Smooth muscle cell (in vitro differentiated cells): Measurements from ENCODE around the gene EFCAB10. TPM values are rescaled to one million over a fixed set of nuclear protein-coding genes. Genes with fewer than 3 reads are reported as not detected.

ENCODE experiments used
- DNase-seq: peaks from one replicate; lab custom pipeline; 2025; ENCODE audit not compliant: unreplicated experiment; lab: John Stamatoyannopoulos, UW
- H2AFZ ChIP-seq: fragments of 200-600 bp; sonication (generic); 2 replicates; pipeline ENCODE4 v1.6.0; 2016; ENCODE audit warnings: antibody characterized with exemption, low read depth, mild to moderate bottlenecking
- H3F3A ChIP-seq: fragments of 200-600 bp; sonication (generic); 2 replicates; pipeline ENCODE4 v1.6.0; 2017; ENCODE audit warnings: antibody characterized with exemption, low read depth
- H3K27ac ChIP-seq: fragments of 200-600 bp; sonication (generic); 2 replicates; pipeline ENCODE4 v1.5.1; 2016; ENCODE audit warnings: low read depth, mild to moderate bottlenecking
- H3K27me3 ChIP-seq: fragments of 200-600 bp; sonication (generic); 2 replicates; pipeline ENCODE4 v1.6.1; 2016; ENCODE audit warnings: low read depth, mild to moderate bottlenecking
- H3K36me3 ChIP-seq: fragments of 200-600 bp; sonication (generic); 2 replicates; pipeline ENCODE4 v1.5.1; 2016; ENCODE audit warnings: low read depth
- H3K4me1 ChIP-seq: fragments of 200-600 bp; sonication (generic); 2 replicates; pipeline ENCODE4 v1.5.1; 2016; ENCODE audit warnings: low read depth
- H3K4me2 ChIP-seq: fragments of 200-600 bp; sonication (generic); 2 replicates; pipeline ENCODE4 v1.6.0; 2016; ENCODE audit warnings: mild to moderate bottlenecking
- H3K4me3 ChIP-seq: fragments of 200-600 bp; sonication (generic); 2 replicates; pipeline ENCODE4 v1.5.1; 2016; ENCODE audit warnings: mild to moderate bottlenecking
- H3K79me2 ChIP-seq: fragments of 200-600 bp; sonication (generic); 2 replicates; pipeline ENCODE4 v1.6.0; 2016; ENCODE audit warnings: low read depth, mild to moderate bottlenecking
- H3K9ac ChIP-seq: fragments of 200-600 bp; sonication (generic); 2 replicates; pipeline ENCODE4 v1.6.0; 2016; ENCODE audit warnings: low read depth
- H3K9me3 ChIP-seq: fragments of 200-600 bp; sonication (generic); replicated peaks from 2 replicates; pipeline ENCODE4 v1.5.1; 2016; ENCODE audit warnings: low read depth
- H4K20me1 ChIP-seq: fragments of 200-600 bp; sonication (generic); 2 replicates; pipeline ENCODE4 v1.6.0; 2016; ENCODE audit warnings: low read depth
- WGBS: methylation state at CpG from one replicate; pipeline ENCODE4 v1.1.7; 2016; ENCODE audit warnings: low lambda C conversion rate; 5-methylcytosine and 5-hydroxymethylcytosine counted together
- polyA plus RNA-seq: library from polyadenylated mRNA; unstranded; fragments of >200 nt; fragmentation: Nextera tagmentation; extraction: Ambion mirVana; gene quantifications from 2 replicates; pipeline ENCODE4 v1.2.1, GENCODE V29; 2016
- total RNA-seq: library from RNA; depleted of rRNA; stranded (reverse); fragments of >200 nt; gene quantifications from 2 replicates; pipeline ENCODE4 v1.2.3, GENCODE V29; 2014
- TF ChIP-seq, protein P1 (sequence below): fragments of 200-600 bp; sonication (generic); IDR thresholded peaks from 2 replicates; pipeline ENCODE4 v1.5.1; 2017; ENCODE audit warnings: borderline replicate concordance, mild to moderate bottlenecking, antibody characterized with exemption; ENCODE audit not compliant: insufficient read depth, poor library complexity, severe bottlenecking

EFCAB10 gene
- total and polyA plus RNA-seq, 2 experiments from 2014 or later = 0.56 to 1.2 TPM

DNA sequence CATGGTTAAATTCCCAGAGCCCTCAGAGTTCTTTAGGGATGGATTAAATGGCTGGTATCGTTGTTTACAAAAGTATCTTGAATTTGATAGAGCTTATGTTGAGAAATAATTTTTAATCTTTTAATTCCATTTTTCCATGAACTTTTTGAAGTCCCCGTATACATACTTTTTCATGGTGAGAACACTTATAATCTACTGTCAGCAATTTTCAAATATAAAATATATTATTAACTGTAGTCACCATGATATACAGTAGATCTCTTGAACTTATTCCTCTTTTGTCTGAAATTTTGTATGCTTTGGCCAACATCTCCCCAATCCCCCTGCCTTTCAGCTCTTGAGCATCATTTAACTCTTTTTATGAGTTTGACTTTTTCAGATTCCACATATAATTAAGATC is 9.4 kb downstream of the EFCAB10 start:
- Histone ChIP-seq H3K9me3 (no peaks in the 10 kb centered on the region), H3K27ac (no peak overlapping the region), H4K20me1 (no peaks in the 10 kb centered on the region), H3K4me3 (no peak overlapping the region), H2AFZ (no peak overlapping the region), H3K4me1 (no peaks in the 10 kb centered on the region), H3K27me3 (no peaks in the 10 kb centered on the region), H3K4me2 (no peak overlapping the region), H3K36me3 (peaks cover 14% of the 10 kb centered on the region), H3K9ac (no peak overlapping the region), H3F3A (peaks cover 6% of the 10 kb centered on the region), H3K79me2 (no peaks in the 10 kb centered on the region)
- DNase-seq = no peak
- WGBS = 93% methylated on average over 2 of the region's 2 CpGs
- TF ChIP-seq, protein P1, sequence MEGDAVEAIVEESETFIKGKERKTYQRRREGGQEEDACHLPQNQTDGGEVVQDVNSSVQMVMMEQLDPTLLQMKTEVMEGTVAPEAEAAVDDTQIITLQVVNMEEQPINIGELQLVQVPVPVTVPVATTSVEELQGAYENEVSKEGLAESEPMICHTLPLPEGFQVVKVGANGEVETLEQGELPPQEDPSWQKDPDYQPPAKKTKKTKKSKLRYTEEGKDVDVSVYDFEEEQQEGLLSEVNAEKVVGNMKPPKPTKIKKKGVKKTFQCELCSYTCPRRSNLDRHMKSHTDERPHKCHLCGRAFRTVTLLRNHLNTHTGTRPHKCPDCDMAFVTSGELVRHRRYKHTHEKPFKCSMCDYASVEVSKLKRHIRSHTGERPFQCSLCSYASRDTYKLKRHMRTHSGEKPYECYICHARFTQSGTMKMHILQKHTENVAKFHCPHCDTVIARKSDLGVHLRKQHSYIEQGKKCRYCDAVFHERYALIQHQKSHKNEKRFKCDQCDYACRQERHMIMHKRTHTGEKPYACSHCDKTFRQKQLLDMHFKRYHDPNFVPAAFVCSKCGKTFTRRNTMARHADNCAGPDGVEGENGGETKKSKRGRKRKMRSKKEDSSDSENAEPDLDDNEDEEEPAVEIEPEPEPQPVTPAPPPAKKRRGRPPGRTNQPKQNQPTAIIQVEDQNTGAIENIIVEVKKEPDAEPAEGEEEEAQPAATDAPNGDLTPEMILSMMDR = no peak

DNA sequence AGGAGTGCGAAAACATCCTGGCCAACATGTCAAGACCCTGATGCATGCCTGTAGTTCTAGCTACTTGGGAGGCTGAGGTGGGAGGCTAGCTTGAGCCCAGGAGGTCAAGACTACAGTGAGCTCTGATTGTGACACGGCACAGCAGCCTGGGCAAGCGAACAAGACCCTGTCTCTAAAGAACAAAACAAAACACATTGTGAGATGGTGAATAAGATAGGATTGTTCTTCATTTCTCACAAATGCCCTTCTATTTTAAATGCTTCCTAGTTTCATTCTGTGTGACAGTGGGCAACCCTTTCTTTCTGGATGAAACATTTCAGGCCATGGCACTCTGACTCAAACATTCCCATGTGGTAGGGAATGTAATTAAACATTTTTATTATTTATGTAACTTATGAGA is 13.5 kb downstream of the EFCAB10 start:
- TF ChIP-seq, protein P1 = no peak
- Histone ChIP-seq H3K79me2 (no peaks in the 10 kb centered on the region), H3K4me1 (no peaks in the 10 kb centered on the region), H2AFZ (no peak overlapping the region), H3K4me2 (no peak overlapping the region), H3K9ac (no peak overlapping the region), H3K9me3 (no peaks in the 10 kb centered on the region), H3K27me3 (no peaks in the 10 kb centered on the region), H3K4me3 (no peak overlapping the region), H3K27ac (no peak overlapping the region), H3F3A (peaks cover 6% of the 10 kb centered on the region), H3K36me3 (peaks cover 28% of the 10 kb centered on the region), H4K20me1 (peaks cover 7% of the 10 kb centered on the region)
- WGBS = 96% methylated on average over 3 of the region's 3 CpGs
- no peak for DNase-seq

- WGBS = 98% methylated on average over 2 of the region's 2 CpGs
Measured at GRCh38 chr7:105567024-105567423, 14.3 kb downstream of the EFCAB10 start.

GRCh38 chr7:105565190-105565589 is 16.1 kb downstream of the EFCAB10 start:
- Histone ChIP-seq H3F3A (peaks cover 3% of the 10 kb centered on the region), H3K9me3 (no peaks in the 10 kb centered on the region), H3K36me3 (peaks cover 37% of the 10 kb centered on the region), H3K27ac (no peak overlapping the region), H3K4me3 (no peak overlapping the region), H3K27me3 (no peaks in the 10 kb centered on the region), H3K4me2 (no peak overlapping the region), H4K20me1 (peaks cover 15% of the 10 kb centered on the region), H3K4me1 (no peaks in the 10 kb centered on the region), H3K9ac (no peak overlapping the region), H2AFZ (no peak overlapping the region), H3K79me2 (no peaks in the 10 kb centered on the region)
- DNase-seq = no peak
- 98% methylated on average over 4 of the region's 4 CpGs for WGBS
- TF ChIP-seq, protein P1 = no peak

More at GRCh38 chr7:105567024-105567423, 14.3 kb downstream of the EFCAB10 start:
- Histone ChIP-seq H3K79me2 (no peaks in the 10 kb centered on the region), H2AFZ (no peak overlapping the region), H3K36me3 (peaks cover 36% of the 10 kb centered on the region), H4K20me1 (peaks cover 15% of the 10 kb centered on the region), H3K9me3 (no peaks in the 10 kb centered on the region), H3K4me3 (no peak overlapping the region), H3K4me2 (no peak overlapping the region), H3K27ac (no peak overlapping the region), H3K27me3 (no peaks in the 10 kb centered on the region), H3K9ac (no peak overlapping the region), H3K4me1 (no peaks in the 10 kb centered on the region), H3F3A (peaks cover 3% of the 10 kb centered on the region)
- TF ChIP-seq, protein P1 = no peak
- no peak for DNase-seq
